HG02588 (cell line): ENCODE data around the gene IL32.

Experiments used
- ATAC-seq: cut with Tn5 transposase; IDR thresholded peaks from one replicate; pipeline ENCODE4 v1.9.1; 2021; ENCODE audit warnings: mild to moderate bottlenecking, moderate library complexity; ENCODE audit not compliant: unreplicated experiment

The IL32 gene, protein sequence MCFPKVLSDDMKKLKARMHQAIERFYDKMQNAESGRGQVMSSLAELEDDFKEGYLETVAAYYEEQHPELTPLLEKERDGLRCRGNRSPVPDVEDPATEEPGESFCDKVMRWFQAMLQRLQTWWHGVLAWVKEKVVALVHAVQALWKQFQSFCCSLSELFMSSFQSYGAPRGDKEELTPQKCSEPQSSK

DNA sequence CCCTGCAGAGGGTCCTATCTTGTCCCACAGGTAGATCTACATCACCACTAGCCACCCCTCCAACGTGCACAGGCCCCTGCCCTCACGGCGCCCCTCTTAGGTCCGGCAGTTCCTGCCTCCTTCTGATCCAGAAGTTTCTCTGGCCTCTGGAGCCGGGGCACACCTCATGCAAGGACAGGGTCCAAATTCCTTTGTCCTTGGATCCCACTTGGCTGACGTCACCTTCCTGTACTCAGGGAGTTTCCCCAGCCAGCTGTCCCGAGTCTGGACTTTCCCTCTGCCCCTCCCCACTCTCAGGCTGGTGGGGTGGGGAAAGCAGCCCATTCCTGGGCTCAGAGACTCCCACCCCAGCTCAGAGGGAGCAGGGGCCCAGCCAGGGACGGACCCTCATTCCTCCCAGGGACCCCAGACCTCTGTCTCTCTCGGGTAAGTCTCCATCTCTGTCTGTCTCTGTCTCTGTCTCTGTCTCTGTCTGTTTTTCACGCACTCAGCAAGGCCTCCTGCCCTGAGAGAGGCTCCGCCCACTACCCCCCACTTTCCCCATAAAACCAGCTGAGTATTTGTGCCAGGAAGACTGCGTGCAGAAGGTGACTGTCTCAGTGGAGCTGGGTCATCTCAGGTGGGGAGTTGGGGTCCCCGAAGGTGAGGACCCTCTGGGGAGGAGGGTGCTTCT is at the start of gene IL32:
Gene IL32, plus strand, starts transcription at position 572 of the 673 bp plus-strand sequence. CDS start 172 bp downstream, outside the sequence.
- ATAC-seq = no peak

DNA sequence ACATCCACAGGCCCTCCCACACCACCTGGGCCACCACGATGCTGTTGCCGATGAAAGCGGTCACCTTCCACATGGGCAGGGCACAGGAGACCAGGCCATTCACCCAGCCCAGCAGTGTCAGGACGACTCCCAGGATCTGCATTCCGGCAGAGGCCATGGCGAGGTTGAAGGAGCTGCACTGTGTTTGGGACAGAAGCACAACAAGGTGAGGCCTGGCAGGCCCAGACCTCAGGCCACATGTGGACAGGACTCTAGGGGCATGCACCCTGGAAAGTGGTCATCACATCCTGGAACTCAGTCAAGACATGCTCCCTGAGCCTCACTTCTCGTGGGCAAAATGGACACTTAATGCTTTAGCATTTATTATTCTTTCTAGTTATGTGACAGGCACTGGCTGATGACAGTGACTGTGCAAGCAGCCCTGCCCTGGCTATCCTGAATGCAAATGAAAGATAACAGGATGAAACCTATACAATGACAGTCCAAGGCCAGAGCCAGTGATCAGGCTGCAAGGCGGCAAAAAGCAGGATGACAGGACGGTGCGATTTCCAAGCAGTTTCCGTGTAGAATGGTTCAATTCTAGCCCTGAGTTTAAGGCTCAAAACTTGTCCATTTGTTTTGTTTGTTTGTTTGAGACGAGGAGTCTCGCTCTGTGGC is 49.4 kb upstream of the IL32 start:
- no peak for ATAC-seq

DNA sequence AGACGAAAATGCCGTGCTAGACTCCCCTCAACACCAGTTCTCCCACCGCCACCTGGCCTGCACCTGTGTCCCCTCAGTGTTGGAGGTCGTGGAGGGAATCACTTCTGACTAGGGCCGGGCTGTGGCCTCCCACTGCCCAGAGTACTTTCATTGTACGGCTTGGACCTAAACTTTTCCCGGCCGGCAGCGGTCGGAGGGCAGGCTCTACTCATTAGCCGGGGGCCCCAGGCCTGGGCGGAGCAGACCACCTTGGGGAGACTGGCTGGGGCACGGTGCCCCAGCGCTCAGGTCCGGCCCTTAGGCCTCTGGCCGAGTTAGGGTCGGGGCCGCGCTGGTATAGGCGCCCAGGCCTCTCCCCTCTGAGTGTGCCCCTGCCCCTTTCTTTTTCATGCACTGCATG is 48.1 kb upstream of the IL32 start:
- ATAC-seq = no peak

DNA sequence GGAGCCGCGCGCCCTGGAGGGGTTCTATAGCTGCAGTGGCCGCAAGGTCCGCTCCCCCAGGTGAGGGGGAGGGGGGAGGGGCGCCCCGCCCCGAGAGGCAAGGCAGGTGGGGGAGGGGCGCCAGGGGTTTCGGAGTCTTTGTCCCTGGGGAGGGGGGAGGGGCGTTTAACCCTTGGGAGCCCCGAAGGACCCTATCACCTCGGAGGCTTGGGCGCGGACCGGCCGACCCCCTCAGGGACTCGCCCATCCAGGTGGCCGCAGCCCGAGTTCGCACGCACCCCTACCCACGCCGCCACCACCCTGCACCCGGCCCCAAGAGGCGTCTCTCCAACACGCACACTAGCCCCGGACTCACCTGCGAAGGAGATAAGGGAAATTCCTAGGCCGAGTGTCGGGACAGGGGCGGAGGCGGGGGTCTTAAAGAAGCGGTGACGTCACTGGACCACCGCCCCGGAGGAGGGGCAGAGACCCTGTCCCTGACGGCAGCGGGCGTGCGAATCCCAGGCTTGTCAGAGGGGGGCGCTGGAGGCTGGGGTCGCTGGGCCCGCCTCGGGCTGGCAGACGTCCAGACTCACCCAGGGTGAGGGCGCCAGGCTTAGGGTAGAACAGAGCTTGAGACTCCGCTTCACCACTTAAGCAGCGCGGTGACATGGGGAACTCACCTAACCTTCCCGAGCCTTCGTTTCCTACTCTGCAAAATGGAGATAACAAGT is 47.5 kb upstream of the IL32 start, which contains the start of gene CLDN6:
Gene CLDN6, minus strand, starts transcription at position 390 of the 713 bp plus-strand sequence. CDS start 2,162 bp downstream, outside the sequence.
- ATAC-seq = no peak

DNA sequence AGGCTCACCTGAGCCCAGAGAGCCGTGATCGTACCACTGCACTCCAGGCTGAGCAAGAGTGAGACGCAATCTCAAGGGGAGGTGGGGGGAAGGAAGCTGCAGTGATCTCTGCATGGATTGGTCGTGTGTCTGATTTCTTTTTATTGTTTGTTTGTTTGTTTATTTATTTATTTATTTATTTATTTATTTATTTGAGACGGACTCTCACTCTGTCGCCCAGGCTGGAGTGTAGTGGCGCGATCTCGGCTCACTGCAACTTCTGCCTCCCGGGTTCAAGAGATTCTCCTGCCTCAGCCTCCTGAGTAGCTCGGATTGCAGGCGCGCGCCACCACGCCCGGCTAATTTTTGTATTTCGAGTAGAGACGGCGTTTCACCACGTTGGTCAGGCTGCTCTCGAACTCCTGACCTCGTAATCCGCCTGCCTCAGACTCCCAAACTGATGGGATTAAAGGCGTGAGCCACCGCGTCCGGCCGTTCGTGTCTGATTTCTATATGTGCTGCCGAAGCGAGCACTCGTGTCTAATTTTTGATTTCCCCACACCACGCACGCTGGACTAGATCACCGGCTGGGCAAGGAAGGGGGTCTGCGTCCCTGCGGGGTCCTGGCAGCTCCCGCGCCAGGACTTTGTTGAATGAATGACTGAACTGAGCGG is 45.7 kb upstream of the IL32 start:
- no peak for ATAC-seq

DNA sequence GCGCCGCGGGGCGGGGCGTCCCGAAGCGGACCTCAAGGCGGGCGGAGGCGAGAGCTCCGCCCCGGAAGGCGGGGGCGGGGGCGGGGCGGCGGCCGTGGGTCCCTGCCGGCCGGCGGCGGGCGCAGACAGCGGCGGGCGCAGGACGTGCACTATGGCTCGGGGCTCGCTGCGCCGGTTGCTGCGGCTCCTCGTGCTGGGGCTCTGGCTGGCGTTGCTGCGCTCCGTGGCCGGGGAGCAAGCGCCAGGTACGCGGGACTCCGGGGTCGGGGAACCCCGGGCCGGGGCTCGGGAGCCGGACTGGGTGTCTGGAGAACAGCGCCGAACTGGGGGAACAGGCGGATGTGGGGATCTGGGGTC is 45.2 kb upstream of the IL32 start, which contains the start of gene TNFRSF12A:
Gene TNFRSF12A, plus strand, starts transcription at position 122 of the 357 bp plus-strand sequence. Its CDS starts 30 bp downstream, at position 152.
- no peak for ATAC-seq

DNA sequence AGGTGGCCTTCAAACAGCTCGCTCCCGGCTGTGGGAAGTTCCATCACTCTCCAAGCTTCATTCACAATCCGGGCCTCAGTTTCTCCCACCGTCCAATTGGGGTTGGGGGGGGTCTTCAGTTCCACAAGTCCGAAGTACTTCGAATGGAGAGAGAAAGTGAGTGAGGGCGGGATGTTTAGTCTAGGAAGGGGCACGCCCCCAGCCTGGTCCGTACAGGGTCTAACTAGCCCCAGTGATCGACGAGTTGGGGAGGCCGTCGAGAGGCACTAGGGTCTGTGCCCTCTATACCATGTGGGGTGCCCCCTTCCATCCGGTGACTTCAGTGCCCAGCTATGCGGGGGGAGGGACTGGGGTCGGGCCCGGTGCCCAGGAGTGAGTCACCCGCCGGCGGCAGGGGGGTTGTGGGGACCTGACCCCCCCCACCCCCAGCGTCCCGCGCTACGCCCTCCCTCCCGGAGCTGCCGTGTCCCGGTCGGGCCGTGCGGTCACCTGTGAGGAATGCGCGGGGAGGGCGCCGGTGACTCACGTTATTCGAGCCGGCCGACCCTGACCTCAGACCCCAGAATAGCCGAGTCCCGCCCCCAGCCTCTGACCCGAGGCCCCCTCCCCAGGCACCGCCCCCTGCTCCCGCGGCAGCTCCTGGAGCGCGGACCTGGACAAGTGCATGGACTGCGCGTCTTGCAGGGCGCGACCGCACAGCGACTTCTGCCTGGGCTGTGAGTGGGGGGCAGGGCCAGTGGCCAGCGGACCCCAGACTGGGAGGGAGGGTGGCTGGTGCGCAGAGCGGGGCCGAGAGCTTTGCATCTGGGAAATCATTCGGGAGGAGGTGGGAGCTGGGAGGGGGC is 44.6 kb upstream of the IL32 start:
- ATAC-seq = no peak

DNA sequence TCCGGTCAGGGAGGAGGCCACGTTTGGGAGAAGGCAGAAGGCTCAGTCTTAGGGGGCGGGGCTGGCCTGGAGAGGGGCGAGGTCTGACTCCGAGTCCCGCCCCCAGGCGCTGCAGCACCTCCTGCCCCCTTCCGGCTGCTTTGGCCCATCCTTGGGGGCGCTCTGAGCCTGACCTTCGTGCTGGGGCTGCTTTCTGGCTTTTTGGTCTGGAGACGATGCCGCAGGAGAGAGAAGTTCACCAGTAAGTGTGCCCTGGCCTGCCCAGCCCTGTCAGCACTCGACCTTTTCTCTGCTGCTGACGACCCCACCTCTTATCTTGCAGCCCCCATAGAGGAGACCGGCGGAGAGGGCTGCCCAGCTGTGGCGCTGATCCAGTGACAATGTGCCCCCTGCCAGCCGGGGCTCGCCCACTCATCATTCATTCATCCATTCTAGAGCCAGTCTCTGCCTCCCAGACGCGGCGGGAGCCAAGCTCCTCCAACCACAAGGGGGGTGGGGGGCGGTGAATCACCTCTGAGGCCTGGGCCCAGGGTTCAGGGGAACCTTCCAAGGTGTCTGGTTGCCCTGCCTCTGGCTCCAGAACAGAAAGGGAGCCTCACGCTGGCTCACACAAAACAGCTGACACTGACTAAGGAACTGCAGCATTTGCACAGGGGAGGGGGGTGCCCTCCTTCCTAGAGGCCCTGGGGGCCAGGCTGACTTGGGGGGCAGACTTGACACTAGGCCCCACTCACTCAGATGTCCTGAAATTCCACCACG is 43.8 kb upstream of the IL32 start:
- no peak for ATAC-seq

DNA sequence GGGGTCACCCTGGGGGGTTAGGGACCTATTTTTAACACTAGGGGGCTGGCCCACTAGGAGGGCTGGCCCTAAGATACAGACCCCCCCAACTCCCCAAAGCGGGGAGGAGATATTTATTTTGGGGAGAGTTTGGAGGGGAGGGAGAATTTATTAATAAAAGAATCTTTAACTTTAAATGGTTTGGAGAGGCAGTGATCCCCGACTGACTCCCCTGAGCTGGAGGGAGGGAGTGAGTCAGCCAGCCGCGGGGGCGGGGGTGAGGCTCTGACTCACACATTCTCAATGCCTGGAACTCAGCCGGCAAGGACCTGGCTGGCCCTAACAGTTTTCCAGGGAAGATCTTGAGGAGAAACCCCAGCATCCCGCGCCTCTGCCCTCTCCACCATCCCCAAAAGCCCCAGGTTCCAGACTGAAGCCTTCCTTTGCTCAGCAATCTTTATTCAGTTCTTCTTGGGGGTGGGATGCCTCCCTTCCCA is 43.2 kb upstream of the IL32 start:
- no peak for ATAC-seq

DNA sequence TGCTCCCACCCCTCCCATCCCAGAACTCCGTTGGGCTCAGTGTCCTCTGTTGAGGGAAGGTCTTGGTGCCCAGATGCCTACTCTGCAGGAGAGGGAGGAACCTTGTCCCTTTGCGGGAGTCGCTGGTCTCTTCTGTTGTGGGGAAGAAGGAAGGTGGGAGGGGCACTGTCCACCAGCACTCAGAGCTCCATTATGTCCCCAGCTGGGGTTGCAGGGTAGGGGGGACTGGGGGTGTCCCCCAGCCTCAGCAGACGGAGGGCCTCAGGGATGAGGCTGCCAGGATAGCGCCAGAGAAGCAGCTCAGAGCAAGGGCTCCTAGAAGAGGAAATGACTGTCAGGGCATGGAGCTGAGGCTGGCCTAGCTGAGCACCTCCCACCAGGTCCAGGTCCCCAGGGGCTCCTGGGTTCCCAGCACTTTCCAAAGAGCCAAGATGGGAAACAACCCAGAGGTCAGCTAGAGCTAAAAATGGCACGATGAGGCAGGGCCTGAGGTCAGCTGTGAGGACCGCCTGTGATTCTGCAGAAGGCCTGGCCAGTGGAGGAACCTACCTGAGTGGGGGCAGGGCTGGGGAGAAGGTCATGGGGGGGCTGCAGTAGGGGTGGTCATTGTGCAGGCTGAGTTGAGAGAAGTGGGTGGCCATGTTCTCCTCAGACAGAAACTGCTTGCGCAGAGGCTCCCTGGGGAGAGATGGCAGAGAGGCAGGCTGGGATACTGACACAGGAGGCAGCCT is 42.6 kb upstream of the IL32 start:
- no peak for ATAC-seq

DNA sequence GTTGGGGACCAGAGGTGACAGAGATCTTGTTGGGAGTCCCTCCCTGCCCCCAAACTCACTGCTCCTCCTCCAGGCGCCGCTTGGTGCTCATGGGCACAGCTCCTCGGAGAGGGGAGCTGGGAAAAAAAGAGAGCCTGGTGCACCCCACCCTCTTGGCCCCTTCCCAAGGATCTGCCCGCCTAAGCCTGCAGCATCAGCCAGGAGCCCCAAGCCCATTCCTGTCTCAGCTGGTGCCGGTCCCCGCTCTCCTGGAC is 42.1 kb upstream of the IL32 start:
- no peak for ATAC-seq

DNA sequence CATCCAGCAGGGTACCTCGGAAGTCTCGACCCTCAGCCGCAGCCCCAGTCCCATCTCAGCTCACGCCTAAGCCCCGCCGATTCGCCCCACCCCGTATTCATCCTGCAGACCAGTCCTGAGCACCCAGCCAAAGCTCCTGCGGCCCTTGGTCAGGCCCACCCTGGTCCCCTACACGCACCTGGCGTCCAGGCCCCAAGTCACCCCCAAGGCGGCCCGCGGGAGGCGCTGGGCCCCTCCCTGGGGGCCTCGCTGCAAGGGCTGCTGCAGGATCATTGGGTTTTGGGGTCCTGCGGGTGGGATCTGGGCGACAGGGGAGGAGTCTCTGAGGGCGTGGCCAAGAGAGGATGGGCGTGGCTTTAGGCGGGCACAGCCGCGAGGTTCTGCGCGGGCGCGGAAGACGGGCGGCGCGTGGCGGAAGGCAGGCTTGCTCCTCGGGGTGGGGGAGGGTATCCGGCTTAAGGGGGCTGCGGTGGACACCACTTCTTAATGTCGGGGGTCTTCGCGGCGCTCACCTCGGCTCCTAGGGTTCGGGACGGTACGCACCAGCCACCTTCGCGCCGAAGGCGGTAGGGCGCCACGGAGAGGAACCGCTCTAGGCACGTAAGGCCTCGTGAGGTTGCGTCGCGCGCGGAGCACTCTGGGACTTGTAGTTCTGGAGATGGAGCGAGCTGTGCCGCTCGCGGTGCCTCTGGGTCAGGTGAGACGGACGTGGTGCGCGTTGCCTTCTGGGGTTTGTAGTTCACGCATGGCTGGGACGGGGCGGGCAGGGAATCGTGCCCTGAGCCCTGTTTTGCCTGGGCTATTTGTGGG is 41.6 kb upstream of the IL32 start, which contains the start of the genes HCFC1R1 and THOC6:
Gene HCFC1R1, minus strand, starts transcription at position 274 of the 810 bp plus-strand sequence. Its CDS starts 1 bp downstream, at position 273.
Gene THOC6, plus strand, starts transcription at position 367 of the 810 bp plus-strand sequence. Its CDS starts 292 bp downstream, at position 659.
- peak; percentile 73 for ATAC-seq

DNA sequence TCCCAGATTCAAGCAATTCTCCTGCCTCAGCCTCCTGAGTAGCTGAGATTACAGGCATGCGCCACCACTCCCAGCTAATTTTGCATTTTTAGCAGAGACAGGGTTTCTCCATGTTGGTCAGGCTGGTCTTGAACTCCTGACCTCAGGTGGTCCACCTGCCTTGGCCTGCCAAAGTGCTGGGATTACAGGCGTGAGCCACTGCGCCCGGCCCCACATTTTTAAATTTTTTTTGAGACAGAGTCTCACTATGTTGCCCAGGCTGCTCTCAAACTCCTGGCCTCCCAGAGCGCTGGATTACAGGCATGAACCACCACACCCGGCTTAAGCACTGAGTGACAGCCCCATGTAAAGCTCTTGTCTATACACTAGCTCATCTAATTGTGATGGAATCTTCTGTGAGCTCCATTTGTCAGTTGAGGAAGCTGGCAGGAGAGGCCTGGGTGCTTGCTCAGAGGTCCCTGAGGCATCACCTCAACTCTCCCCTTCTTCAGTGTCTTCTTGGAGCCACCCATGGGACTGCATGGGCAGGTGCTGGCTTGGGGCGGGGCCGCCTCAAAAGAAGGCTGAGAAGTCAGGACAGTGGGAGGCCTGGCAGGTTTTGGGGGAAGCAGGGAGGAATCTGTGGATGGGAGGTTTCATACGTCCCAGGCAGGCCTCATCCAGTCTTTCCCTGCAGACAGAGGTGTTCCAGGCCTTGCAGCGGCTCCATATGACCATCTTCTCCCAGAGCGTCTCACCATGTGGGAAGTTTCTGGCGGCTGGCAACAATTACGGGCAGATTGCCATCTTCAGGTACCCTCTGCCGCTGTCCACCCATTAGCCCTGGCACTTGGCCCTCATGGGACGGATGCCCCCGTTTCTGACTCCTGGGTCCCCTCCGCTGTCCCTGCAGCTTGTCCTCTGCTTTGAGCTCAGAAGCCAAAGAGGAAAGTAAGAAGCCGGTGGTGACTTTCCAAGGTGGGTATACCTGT is 40.1 kb upstream of the IL32 start:
- ATAC-seq = no peak

DNA sequence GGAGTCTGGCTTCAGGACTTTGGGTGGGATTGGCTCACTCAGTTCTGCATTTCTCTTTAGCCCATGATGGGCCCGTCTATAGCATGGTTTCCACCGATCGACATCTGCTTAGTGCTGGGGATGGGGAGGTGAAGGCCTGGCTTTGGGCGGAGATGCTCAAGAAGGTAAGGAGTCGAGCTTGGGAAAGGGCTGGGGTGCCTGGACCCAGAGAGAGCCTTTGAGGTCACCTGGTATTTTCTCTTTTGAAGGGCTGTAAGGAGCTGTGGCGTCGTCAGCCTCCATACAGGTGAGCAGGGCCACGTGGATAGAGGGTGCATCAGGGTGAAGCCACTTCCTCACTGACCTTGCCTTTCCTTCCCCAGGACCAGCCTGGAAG is 39.4 kb upstream of the IL32 start:
- no peak for ATAC-seq

DNA sequence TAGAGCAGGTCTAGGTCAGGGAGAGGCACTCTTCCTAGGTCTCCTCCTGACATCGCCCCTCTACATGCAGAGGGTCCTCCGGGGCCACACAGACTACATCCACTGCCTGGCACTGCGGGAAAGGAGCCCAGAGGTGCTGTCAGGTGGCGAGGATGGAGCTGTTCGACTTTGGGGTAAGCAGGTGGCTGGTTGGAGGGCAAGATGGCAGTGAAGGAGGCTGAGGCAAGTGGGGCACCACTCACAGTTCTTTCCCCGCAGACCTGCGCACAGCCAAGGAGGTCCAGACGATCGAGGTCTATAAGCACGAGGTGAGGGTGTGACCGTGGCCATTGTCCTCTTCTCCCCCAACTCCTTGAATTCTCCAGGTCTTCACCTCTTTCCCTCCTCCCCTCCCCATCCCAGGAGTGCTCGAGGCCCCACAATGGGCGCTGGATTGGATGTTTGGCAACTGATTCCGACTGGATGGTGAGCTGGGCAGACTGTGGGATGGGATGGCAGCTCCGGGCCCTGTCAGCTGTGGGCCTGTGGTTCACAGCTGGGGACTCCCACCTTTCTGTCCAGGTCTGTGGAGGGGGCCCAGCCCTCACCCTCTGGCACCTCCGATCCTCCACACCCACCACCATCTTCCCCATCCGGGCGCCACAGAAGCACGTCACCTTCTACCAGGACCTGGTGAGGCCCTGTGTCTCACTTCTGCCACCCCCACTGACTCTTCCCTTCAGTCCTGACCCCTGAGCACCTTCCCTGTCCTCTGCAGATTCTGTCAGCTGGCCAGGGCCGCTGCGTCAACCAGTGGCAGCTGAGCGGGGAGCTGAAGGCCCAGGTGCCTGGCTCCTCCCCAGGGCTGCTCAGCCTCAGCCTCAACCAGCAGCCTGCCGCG is 38.6 kb upstream of the IL32 start:
- no peak for ATAC-seq

DNA sequence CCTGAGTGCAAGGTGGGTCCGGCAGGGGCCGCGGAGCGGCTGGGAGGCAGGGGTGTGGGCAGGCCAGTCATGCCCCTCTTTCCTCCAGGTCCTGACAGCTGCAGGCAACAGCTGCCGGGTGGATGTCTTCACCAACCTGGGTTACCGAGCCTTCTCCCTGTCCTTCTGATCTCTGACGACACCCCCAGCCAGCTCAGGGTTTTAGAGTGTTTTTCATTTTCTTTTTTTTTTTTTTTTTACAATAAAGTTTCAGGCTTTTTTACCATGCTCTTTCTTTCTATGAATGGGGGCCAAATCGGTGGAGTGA is 38.0 kb upstream of the IL32 start:
- no peak for ATAC-seq
